WI38 (cell line): ENCODE data around the gene BTBD16.

Experiments
- H3K4me3 ChIP-seq: 2 replicates; pipeline ENCODE4 v1.5.1; 2011; ENCODE audit warnings: low read depth, mild to moderate bottlenecking, control low read depth, low read length
- CTCF ChIP-seq: IDR thresholded peaks from 2 replicates; pipeline ENCODE4 v1.5.1; 2012; ENCODE audit warnings: low read depth, mild to moderate bottlenecking, control low read depth, low read length

BTBD16 gene

GRCh38 chr10:122346326-122346950, 75.3 kb downstream of the BTBD16 start:
- H3K4me3 ChIP-seq, result no peak overlapping the region
- no peak for TF ChIP-seq CTCF

GRCh38 chr10:122347170-122347841, 76.2 kb downstream of the BTBD16 start:
- H3K4me3 ChIP-seq, result no peak overlapping the region
- no peak for TF ChIP-seq CTCF

- no peak overlapping the region for H3K4me3 ChIP-seq
- no peak for TF ChIP-seq CTCF
Measured at GRCh38 chr10:122348512-122348911, 77.4 kb downstream of the BTBD16 start.

- no peak for TF ChIP-seq CTCF
- no peak overlapping the region for H3K4me3 ChIP-seq
Measured at GRCh38 chr10:122348935-122349361, 77.9 kb downstream of the BTBD16 start.

- no peak overlapping the region for H3K4me3 ChIP-seq
- no peak for TF ChIP-seq CTCF
Measured at GRCh38 chr10:122349758-122350369, 78.8 kb downstream of the BTBD16 start.

GRCh38 chr10:122350893-122351292, 79.8 kb downstream of the BTBD16 start:
- no peak overlapping the region for H3K4me3 ChIP-seq
- no peak for TF ChIP-seq CTCF

GRCh38 chr10:122352817-122353525, 81.9 kb downstream of the BTBD16 start:
- no peak overlapping the region for H3K4me3 ChIP-seq
- TF ChIP-seq CTCF, result no peak
